ENCODE results near the gene USP24. TPM values are rescaled to one million over a fixed set of nuclear protein-coding genes. Genes with fewer than 3 reads are reported as not detected.

USP24 gene
- total and polyA plus RNA-seq, 2 donors (not counting 3 experiments of a cell fraction or from before 2014, with no cell fraction given), result 8.2 to 30.0 TPM

DNA sequence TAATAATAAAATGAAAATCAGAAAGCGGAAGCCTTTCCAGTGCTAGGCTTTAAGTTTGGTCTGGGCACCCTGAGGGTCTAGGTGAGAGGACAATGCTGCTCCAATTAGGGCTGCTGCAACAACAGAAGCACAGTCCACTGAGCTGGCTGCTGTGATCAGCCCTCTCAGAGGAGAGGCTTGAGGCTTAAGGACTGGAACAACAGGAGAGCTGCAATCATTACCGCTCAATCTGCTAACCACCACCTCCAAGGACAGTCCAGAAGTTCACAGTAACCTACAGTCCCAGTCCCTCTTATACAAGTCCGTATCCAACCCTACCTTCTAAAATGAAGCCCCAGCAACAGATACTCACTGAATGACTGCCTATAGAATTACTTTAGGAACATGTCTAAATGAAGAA, 62.1 kb downstream of the USP24 start:
- no peak for DNase-seq (ENCODE audit: low read depth, low spot score)
- dilution Hi-C loops (cut with MboI; ENCODE audit: extremely low pct_ligation_motif_present, low sequenced_read_pairs), result no loop called here
- CTCF ChIA-PET, result interaction anchor here (1.1 to 1.5 kb wide), 4 partner anchors 9 to 124 kb away, joined by 3 to 8 read pairs (median 4); no protein-coding TSS in a partner anchor
- no peaks in the 10 kb centered on the region for H3K9me1 ChIP-seq (replicated peaks; ENCODE audit: control insufficient read depth, extremely low read depth, insufficient read depth, low read length)
- H3K4me1 ChIP-seq (ENCODE audit: control insufficient read depth, extremely low read depth, insufficient read depth, low read length), result no peaks in the 10 kb centered on the region
- FAIRE-seq, result no peak
- intact Hi-C loops (cut with micrococcal nuclease), result no loop called here
- H3K36me3 ChIP-seq (ENCODE audit: control insufficient read depth in 2 of 2, extremely low read depth in 1 of 2, insufficient read depth in 2 of 2, low read length in 2 of 2), result peaks cover 5 to 9% of the 10 kb centered on the region in 2 experiments
- no peaks in the 10 kb centered on the region for H3K79me2 ChIP-seq (ENCODE audit: control insufficient read depth, insufficient read depth, low read length)
- H3K4me3 ChIP-seq (replicated peaks in 1 of 3; ENCODE audit: insufficient read depth in 1 of 3, low read depth in 1 of 3, low read length in 3 of 3), result no peak overlapping the region
- no peaks in the 10 kb centered on the region for H4K20me1 ChIP-seq (replicated peaks; ENCODE audit: control insufficient read depth, extremely low read depth, insufficient read depth, low read length)
- POLR2A ChIA-PET, result no interaction called here
- no peaks in the 10 kb centered on the region for H3K9me3 ChIP-seq (replicated peaks; ENCODE audit: control insufficient read depth, insufficient read depth, low read length)
- H3K27me3 ChIP-seq (ENCODE audit: control insufficient read depth in 2 of 2, insufficient read depth in 2 of 2, low read length in 2 of 2), result no peaks in the 10 kb centered on the region
- no peak overlapping the region for H3K4me2 ChIP-seq (ENCODE audit: insufficient read depth, low read length)
- TF ChIP-seq MYC (IDR thresholded peaks at IDR 0.05; ENCODE audit: low read depth, low read length) (no peak), FOS (IDR thresholded peaks at IDR 0.05; ENCODE audit: borderline replicate concordance, insufficient read depth, low read length) (no peak)
- BruUV-seq (replicated peaks), result no TSS peak
- no peak overlapping the region for H3K27ac ChIP-seq (ENCODE audit: insufficient read depth, low read depth, low read length)
- no peak overlapping the region for H2AFZ ChIP-seq (ENCODE audit: low read depth, low read length)
- H3K9ac ChIP-seq (replicated peaks; ENCODE audit: extremely low read depth, insufficient read depth, low read length), result no peak overlapping the region

DNA sequence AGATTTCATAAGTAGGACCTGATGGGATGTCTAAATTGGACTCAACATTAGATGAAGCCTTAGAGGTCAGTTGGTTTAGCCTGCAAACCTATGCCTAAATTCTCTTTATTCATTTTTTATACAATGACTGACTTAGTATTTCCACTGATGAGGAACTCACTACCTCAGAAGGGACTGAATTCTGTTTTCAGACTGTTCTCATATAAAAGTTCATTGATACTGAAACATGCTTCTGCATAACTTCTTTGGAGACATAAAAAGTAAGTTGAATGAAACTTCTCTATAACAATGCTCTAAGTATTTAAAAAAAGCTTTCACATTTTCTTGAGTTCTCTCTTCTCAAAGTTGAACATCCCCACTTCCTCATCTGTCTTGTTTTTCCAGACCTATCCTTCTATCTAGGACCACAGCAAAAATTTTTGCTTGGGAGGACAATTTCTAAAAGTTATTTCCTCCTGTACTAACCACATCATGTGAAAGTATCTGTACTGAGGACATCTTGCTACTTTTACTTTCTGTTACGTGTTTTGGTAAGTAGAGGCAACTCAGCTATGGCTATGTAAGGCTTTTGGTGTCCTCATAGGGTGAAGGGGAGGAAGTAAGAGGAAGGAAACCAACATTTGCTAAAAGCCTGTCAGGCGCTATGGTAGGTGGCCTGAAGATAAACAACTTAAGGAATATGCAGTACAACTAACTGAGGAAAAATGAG, 64.1 kb downstream of the USP24 start:
- TF ChIP-seq JUN (IDR thresholded peaks at IDR 0.05; ENCODE audit: borderline replicate concordance, insufficient read depth, insufficient read length, low read depth) (no peak), POLR2AphosphoS5 (IDR thresholded peaks at IDR 0.05; ENCODE audit: insufficient read depth, low read depth, low read length) (no peak), FOS (IDR thresholded peaks at IDR 0.05; ENCODE audit: borderline replicate concordance, insufficient read depth, low read length) (no peak), EZH2 (IDR thresholded peaks at IDR 0.05; ENCODE audit: borderline replicate concordance, low read depth, low read length, severe bottlenecking) (no peak), MAX (IDR thresholded peaks at IDR 0.05; ENCODE audit: insufficient read depth, insufficient read length) (no peak), CTCF (IDR thresholded peaks at IDR 0.05; ENCODE audit: extremely low read depth in 1 of 2, insufficient read depth in 1 of 2, low read depth in 1 of 2, low read length in 2 of 2) (no peak), POLR2A (IDR thresholded peaks at IDR 0.05; ENCODE audit: low read depth, low read length) (no peak), GATA2 (IDR thresholded peaks at IDR 0.05; ENCODE audit: insufficient read depth, insufficient read length, low read depth, low read length) (no peak), MYC (IDR thresholded peaks at IDR 0.05; ENCODE audit: low read depth, low read length) (no peak)
- intact Hi-C loops (cut with micrococcal nuclease) (no loop called here), dilution Hi-C loops (cut with MboI; ENCODE audit: extremely low pct_ligation_motif_present, low sequenced_read_pairs) (no loop called here)
- H3K27ac ChIP-seq (ENCODE audit: insufficient read depth, low read depth, low read length), result no peak overlapping the region
- FAIRE-seq (no peak), DNase-seq (ENCODE audit: low read depth, low spot score) (no peak)
- no peaks in the 10 kb centered on the region for H3K79me2 ChIP-seq (ENCODE audit: control insufficient read depth, insufficient read depth, low read length)
- no peak overlapping the region for H3K9ac ChIP-seq (replicated peaks; ENCODE audit: extremely low read depth, insufficient read depth, low read length)
- H3K4me3 ChIP-seq (replicated peaks in 1 of 3; ENCODE audit: insufficient read depth in 1 of 3, low read depth in 1 of 3, low read length in 3 of 3), result no peak overlapping the region
- no peaks in the 10 kb centered on the region for H3K9me3 ChIP-seq (replicated peaks; ENCODE audit: control insufficient read depth, insufficient read depth, low read length)
- POLR2A ChIA-PET, result no interaction called here
- H3K27me3 ChIP-seq (ENCODE audit: control insufficient read depth in 2 of 2, insufficient read depth in 2 of 2, low read length in 2 of 2), result no peaks in the 10 kb centered on the region
- H3K9me1 ChIP-seq (replicated peaks; ENCODE audit: control insufficient read depth, extremely low read depth, insufficient read depth, low read length), result no peaks in the 10 kb centered on the region
- CTCF ChIA-PET, result no interaction called here
- H3K4me2 ChIP-seq (ENCODE audit: insufficient read depth, low read length), result no peak overlapping the region
- H3K4me1 ChIP-seq (ENCODE audit: control insufficient read depth, extremely low read depth, insufficient read depth, low read length), result no peaks in the 10 kb centered on the region
- no peaks in the 10 kb centered on the region for H4K20me1 ChIP-seq (replicated peaks; ENCODE audit: control insufficient read depth, extremely low read depth, insufficient read depth, low read length)
- peaks cover 3 to 8% of the 10 kb centered on the region in 2 experiments for H3K36me3 ChIP-seq (ENCODE audit: control insufficient read depth in 2 of 2, extremely low read depth in 1 of 2, insufficient read depth in 2 of 2, low read length in 2 of 2)
- no peak overlapping the region for H2AFZ ChIP-seq (ENCODE audit: low read depth, low read length)
- no TSS peak for BruUV-seq (replicated peaks)

All from endothelial cell of umbilical vein (primary cell).